H9 (cell line): ENCODE results near the gene UBQLN4. TPM values are rescaled to one million over a fixed set of nuclear protein-coding genes. Genes with fewer than 3 reads are reported as not detected.

Experiments
- DNase-seq: peaks from one replicate; pipeline ENCODE4 v3.0.0-alpha.2; 2017
- H2AFZ ChIP-seq: one replicate; pipeline ENCODE4 v1.6.1; 2013; ENCODE audit warnings: mild to moderate bottlenecking, low read length, control low read depth, moderate library complexity
- H2AK5ac ChIP-seq: 2 replicates; pipeline ENCODE4 v1.6.1; 2013; ENCODE audit warnings: low read length, control low read depth, mixed read lengths; ENCODE audit not compliant: insufficient read length
- H2BK120ac ChIP-seq: one replicate; pipeline ENCODE4 v1.6.1; 2013; ENCODE audit warnings: low read depth, mild to moderate bottlenecking, low read length, control low read depth, inconsistent platforms; ENCODE audit not compliant: poor library complexity, severe bottlenecking
- H2BK12ac ChIP-seq: 2 replicates; pipeline ENCODE4 v1.6.1; 2013; ENCODE audit warnings: low read length, control low read depth, mixed read lengths, low read depth; ENCODE audit not compliant: insufficient read length
- H2BK15ac ChIP-seq: 2 replicates; pipeline ENCODE4 v1.6.1; 2013; ENCODE audit warnings: low read depth, low read length, control low read depth
- H2BK20ac ChIP-seq: one replicate; pipeline ENCODE4 v1.6.1; 2013; ENCODE audit warnings: low read depth, mild to moderate bottlenecking, low read length, control low read depth, inconsistent platforms; ENCODE audit not compliant: poor library complexity, severe bottlenecking
- H2BK5ac ChIP-seq: 2 replicates; pipeline ENCODE4 v1.6.1; 2013; ENCODE audit warnings: low read length, control low read depth, mixed read lengths; ENCODE audit not compliant: insufficient read length
- H3K14ac ChIP-seq: 2 replicates; pipeline ENCODE4 v1.6.1; 2013; ENCODE audit warnings: low read length, control low read depth; ENCODE audit not compliant: insufficient read depth
- H3K18ac ChIP-seq: 2 replicates; pipeline ENCODE4 v1.6.1; 2013; ENCODE audit warnings: low read depth, mild to moderate bottlenecking, mixed read lengths, low read length, control low read depth; ENCODE audit not compliant: insufficient read length
- H3K23ac ChIP-seq: 2 replicates; pipeline ENCODE4 v1.6.1; 2013; ENCODE audit warnings: low read length, control low read depth, mixed read lengths, low read depth; ENCODE audit not compliant: insufficient read length
- H3K23me2 ChIP-seq: 2 replicates; pipeline ENCODE4 v1.6.1; 2013; ENCODE audit warnings: low read depth, mild to moderate bottlenecking, mixed read lengths, low read length, control low read depth; ENCODE audit not compliant: insufficient read length, poor library complexity, severe bottlenecking
- H3K27ac ChIP-seq: 2 replicates; pipeline ENCODE4 v1.5.1; 2013; ENCODE audit warnings: low read length, control low read depth, mixed read lengths, low read depth; ENCODE audit not compliant: insufficient read length
- H3K27me3 ChIP-seq: 2 replicates; pipeline ENCODE4 v1.6.1; 2013; ENCODE audit warnings: low read length, control low read depth, inconsistent platforms; ENCODE audit not compliant: insufficient read depth
- H3K4ac ChIP-seq: 2 replicates; pipeline ENCODE4 v1.6.1; 2013; ENCODE audit warnings: low read depth, mild to moderate bottlenecking, control low read depth, inconsistent platforms, low read length, moderate library complexity
- H3K4me1 ChIP-seq: 2 replicates; pipeline ENCODE4 v1.6.1; 2013; ENCODE audit warnings: low read length, control low read depth, inconsistent platforms; ENCODE audit not compliant: insufficient read depth
- H3K4me2 ChIP-seq: 2 replicates; pipeline ENCODE4 v1.6.1; 2013; ENCODE audit warnings: low read length, control low read depth, mixed read lengths; ENCODE audit not compliant: insufficient read length, insufficient read depth
- H3K56ac ChIP-seq: 2 replicates; pipeline ENCODE4 v1.6.1; 2013; ENCODE audit warnings: low read depth, mild to moderate bottlenecking, mixed read lengths, low read length, control low read depth; ENCODE audit not compliant: insufficient read length
- H3K79me1 ChIP-seq: 2 replicates; pipeline ENCODE4 v1.6.1; 2013; ENCODE audit warnings: low read depth, mild to moderate bottlenecking, moderate library complexity, low read length, control low read depth, inconsistent platforms; ENCODE audit not compliant: insufficient read depth, poor library complexity, severe bottlenecking
- H3K79me2 ChIP-seq: 2 replicates; pipeline ENCODE4 v1.6.1; 2013; ENCODE audit warnings: low read length, control low read depth, inconsistent platforms; ENCODE audit not compliant: insufficient read depth
- H3K9ac ChIP-seq: 2 replicates; pipeline ENCODE4 v1.6.1; 2013; ENCODE audit warnings: low read length, control low read depth, mixed read lengths; ENCODE audit not compliant: insufficient read length; ENCODE audit errors: extremely low read depth
- H3K9me3 ChIP-seq: one replicate; pipeline ENCODE4 v1.6.1; 2013; ENCODE audit warnings: low read depth, low read length, inconsistent platforms; ENCODE audit not compliant: control insufficient read depth
- H3T11ph ChIP-seq: one replicate; pipeline ENCODE4 v1.6.1; 2013; ENCODE audit warnings: mild to moderate bottlenecking, low read length, control low read depth, inconsistent platforms
- H4K20me1 ChIP-seq: one replicate; pipeline ENCODE4 v1.6.1; 2013; ENCODE audit not compliant: control insufficient read depth, insufficient read length, insufficient read depth
- H4K5ac ChIP-seq: 2 replicates; pipeline ENCODE4 v1.6.1; 2013; ENCODE audit warnings: low read depth, mild to moderate bottlenecking, mixed read lengths, low read length, control low read depth; ENCODE audit not compliant: insufficient read length
- H4K8ac ChIP-seq: replicated peaks from 2 replicates; pipeline ENCODE4 v1.6.1; 2013; ENCODE audit warnings: low read length, control low read depth, mixed read lengths, low read depth; ENCODE audit not compliant: insufficient read length
- H4K91ac ChIP-seq: 2 replicates; pipeline ENCODE4 v1.6.1; 2013; ENCODE audit warnings: low read depth, mild to moderate bottlenecking, moderate library complexity, mixed read lengths, low read length, control low read depth; ENCODE audit not compliant: insufficient read length
- H3K27ac Mint-ChIP-seq, 3 experiments: 2 replicates in 2 of 3; 3 replicates in 1 of 3; pipeline ENCODE4 v1.8.0; 2020 to 2021; ENCODE audit warnings: mixed read lengths in 3 of 3, mild to moderate bottlenecking in 1 of 3, moderate library complexity in 1 of 3
- H3K27me3 Mint-ChIP-seq: 2 replicates; pipeline ENCODE4 v1.8.0; 2021; ENCODE audit warnings: low read depth, mild to moderate bottlenecking, moderate library complexity, mixed read lengths
- H3K36me3 Mint-ChIP-seq, 3 experiments: 2 replicates in 2 of 3; 3 replicates in 1 of 3; pipeline ENCODE4 v1.8.0; 2020 to 2021; ENCODE audit warnings: low read depth in 3 of 3, mixed read lengths in 3 of 3; ENCODE audit not compliant: insufficient read depth in 1 of 3
- H3K4me1 Mint-ChIP-seq, 2 experiments: 2 replicates each; pipeline ENCODE4 v1.8.0; 2020; ENCODE audit warnings: mixed read lengths in 2 of 2
- H3K4me3 Mint-ChIP-seq, 2 experiments: 2 replicates in 1 of 2; 3 replicates in 1 of 2; pipeline ENCODE4 v1.8.0; 2020 to 2021; ENCODE audit warnings: mild to moderate bottlenecking in 2 of 2, mixed read lengths in 2 of 2, moderate library complexity in 1 of 2
- H3K9me3 Mint-ChIP-seq, 2 experiments: 2 replicates in 1 of 2; 3 replicates in 1 of 2; pipeline ENCODE4 v1.8.0; 2020; ENCODE audit warnings: mild to moderate bottlenecking in 2 of 2, mixed read lengths in 2 of 2, moderate library complexity in 1 of 2
- CTCF ChIP-seq: fragments of 200-600 bp; sonication (generic); conservative IDR thresholded peaks from 3 replicates; pipeline ENCODE4 v1.8.0; 2021; ENCODE audit warnings: antibody characterized with exemption, mild to moderate bottlenecking
- WGBS: extraction: QIAGEN DNeasy Blood & Tissue Kit; methylation state at CpG from one replicate; pipeline ENCODE4 v1.1.7; 2013; ENCODE audit warnings: missing lambda C conversion rate, low lambda C conversion rate, mixed read lengths; ENCODE audit not compliant: insufficient read length; ENCODE audit errors: extremely low coverage; 5-methylcytosine and 5-hydroxymethylcytosine counted together
- total RNA-seq: library from RNA; stranded (reverse); gene quantifications from 2 replicates; pipeline ENCODE4 v1.2.1, GENCODE V29; 2021

UBQLN4 gene
- total RNA-seq, 1 experiment from 2014 or later: 49.4 TPM

GRCh38 chr1:156024801-156025200 is 28.8 kb downstream of the UBQLN4 start:
- H3K4me2 ChIP-seq: no peak overlapping the region
- no CpG with 5 or more reads among the region's 5 CpGs for WGBS
- no peak overlapping the region for H3K56ac ChIP-seq
- H3K18ac ChIP-seq: no peak overlapping the region
- peaks cover 4% of the 10 kb centered on the region; the same call in 1 of the 2 replicates for H3K79me2 ChIP-seq
- H3K4me1 ChIP-seq: peaks cover 2% of the 10 kb centered on the region; the same call in 1 of the 2 replicates
- H3K36me3 Mint-ChIP-seq: peaks cover 6 to 7% (median 6%) of the 10 kb centered on the region in 3 experiments; a peak in 6 of 7 replicates
- no peak overlapping the region for H2BK12ac ChIP-seq
- H3K27me3 Mint-ChIP-seq: peaks cover 32% of the 10 kb centered on the region
- no peak overlapping the region for H2AK5ac ChIP-seq
- no peak overlapping the region for H2BK20ac ChIP-seq
- no peaks in the 10 kb centered on the region; the same call in 1 of the 2 replicates for H3K27me3 ChIP-seq
- no peak overlapping the region for H3K9ac ChIP-seq
- no peak overlapping the region for H2BK5ac ChIP-seq
- TF ChIP-seq CTCF: no peak
- no peak overlapping the region for H2AFZ ChIP-seq
- H2BK15ac ChIP-seq: no peak overlapping the region
- H3K14ac ChIP-seq: no peak overlapping the region
- H2BK120ac ChIP-seq: no peak overlapping the region
- no peak overlapping the region for H3K4ac ChIP-seq
- peaks cover 11 to 16% of the 10 kb centered on the region in 2 experiments for H3K4me1 Mint-ChIP-seq
- no peak overlapping the region for H4K8ac ChIP-seq
- no peak overlapping the region for H3T11ph ChIP-seq
- no peak overlapping the region for H4K91ac ChIP-seq
- no peak for DNase-seq
- no peak overlapping the region for H3K23ac ChIP-seq
- H3K27ac Mint-ChIP-seq: no peak overlapping the region
- H3K9me3 ChIP-seq: no peaks in the 10 kb centered on the region
- H3K4me3 Mint-ChIP-seq: no peak overlapping the region
- H4K20me1 ChIP-seq: no peaks in the 10 kb centered on the region
- H3K27ac ChIP-seq: no peak overlapping the region
- H3K23me2 ChIP-seq: peaks cover 5% of the 10 kb centered on the region
- no peaks in the 10 kb centered on the region for H3K9me3 Mint-ChIP-seq
- H3K79me1 ChIP-seq: peaks cover 4% of the 10 kb centered on the region
- no peak overlapping the region for H4K5ac ChIP-seq
